ENCODE data around the gene SEC14L3. TPM values are rescaled to one million over a fixed set of nuclear protein-coding genes. Genes with fewer than 3 reads are reported as not detected.

The SEC14L3 gene
- total RNA-seq, 1 experiment from 2014 or later: not detected

- Mint-ChIP-seq H3K9me3 (no peaks in the 10 kb centered on the region; a peak in 1 of 5 replicates), H3K36me3 (ENCODE audit: insufficient read depth in 1 of 3, low read depth in 3 of 3) (peaks cover 0 to 3% (median 0%) of the 10 kb centered on the region in 3 experiments; a peak in 1 of 7 replicates), H3K4me3 (no peak overlapping the region), H3K27ac (no peak overlapping the region), H3K27me3 (ENCODE audit: low read depth) (peaks cover 3% of the 10 kb centered on the region), H3K4me1 (peaks cover 11 to 17% of the 10 kb centered on the region in 2 experiments)
- Histone ChIP-seq H3K9me3 (ENCODE audit: control insufficient read depth, low read depth, low read length) (no peaks in the 10 kb centered on the region), H3K56ac (ENCODE audit: insufficient read length, low read depth, low read length) (no peak overlapping the region), H3K4me2 (ENCODE audit: insufficient read depth, insufficient read length, low read length) (no peak overlapping the region), H2BK20ac (ENCODE audit: low read depth, low read length, poor library complexity, severe bottlenecking) (no peak overlapping the region), H3K23me2 (ENCODE audit: insufficient read length, low read depth, low read length, poor library complexity, severe bottlenecking) (no peaks in the 10 kb centered on the region), H4K20me1 (ENCODE audit: control insufficient read depth, insufficient read depth, insufficient read length) (no peaks in the 10 kb centered on the region), H4K8ac (replicated peaks; ENCODE audit: insufficient read length, low read depth, low read length) (no peak overlapping the region), H3K23ac (ENCODE audit: insufficient read length, low read depth, low read length) (no peak overlapping the region), H3K27me3 (ENCODE audit: insufficient read depth, low read length) (no peaks in the 10 kb centered on the region), H2AFZ (ENCODE audit: low read length) (no peak overlapping the region), H3K4me1 (ENCODE audit: insufficient read depth, low read length) (no peaks in the 10 kb centered on the region), H3K27ac (ENCODE audit: insufficient read length, low read depth, low read length) (no peak overlapping the region), H3K79me2 (ENCODE audit: insufficient read depth, low read length) (no peaks in the 10 kb centered on the region), H3K18ac (ENCODE audit: insufficient read length, low read depth, low read length) (no peak overlapping the region), H2AK5ac (ENCODE audit: insufficient read length, low read length) (no peak overlapping the region), H4K91ac (ENCODE audit: insufficient read length, low read depth, low read length) (no peak overlapping the region), H3K9ac (ENCODE audit: extremely low read depth, insufficient read length, low read length) (no peak overlapping the region), H3T11ph (ENCODE audit: low read length) (no peak overlapping the region), H2BK5ac (ENCODE audit: insufficient read length, low read length) (no peak overlapping the region), H2BK12ac (ENCODE audit: insufficient read length, low read depth, low read length) (no peak overlapping the region), H4K5ac (ENCODE audit: insufficient read length, low read depth, low read length) (no peak overlapping the region), H3K79me1 (ENCODE audit: insufficient read depth, low read depth, low read length, poor library complexity, severe bottlenecking) (no peaks in the 10 kb centered on the region), H3K4ac (ENCODE audit: low read depth, low read length) (no peak overlapping the region), H3K14ac (ENCODE audit: insufficient read depth, low read length) (no peak overlapping the region), H2BK120ac (ENCODE audit: low read depth, low read length, poor library complexity, severe bottlenecking) (no peak overlapping the region), H2BK15ac (ENCODE audit: low read depth, low read length) (no peak overlapping the region)
- no peak for DNase-seq
- WGBS (ENCODE audit: extremely low coverage, insufficient read length, low lambda C conversion rate): no CpG with 5 or more reads among the region's 1 CpG
- TF ChIP-seq, protein P1, sequence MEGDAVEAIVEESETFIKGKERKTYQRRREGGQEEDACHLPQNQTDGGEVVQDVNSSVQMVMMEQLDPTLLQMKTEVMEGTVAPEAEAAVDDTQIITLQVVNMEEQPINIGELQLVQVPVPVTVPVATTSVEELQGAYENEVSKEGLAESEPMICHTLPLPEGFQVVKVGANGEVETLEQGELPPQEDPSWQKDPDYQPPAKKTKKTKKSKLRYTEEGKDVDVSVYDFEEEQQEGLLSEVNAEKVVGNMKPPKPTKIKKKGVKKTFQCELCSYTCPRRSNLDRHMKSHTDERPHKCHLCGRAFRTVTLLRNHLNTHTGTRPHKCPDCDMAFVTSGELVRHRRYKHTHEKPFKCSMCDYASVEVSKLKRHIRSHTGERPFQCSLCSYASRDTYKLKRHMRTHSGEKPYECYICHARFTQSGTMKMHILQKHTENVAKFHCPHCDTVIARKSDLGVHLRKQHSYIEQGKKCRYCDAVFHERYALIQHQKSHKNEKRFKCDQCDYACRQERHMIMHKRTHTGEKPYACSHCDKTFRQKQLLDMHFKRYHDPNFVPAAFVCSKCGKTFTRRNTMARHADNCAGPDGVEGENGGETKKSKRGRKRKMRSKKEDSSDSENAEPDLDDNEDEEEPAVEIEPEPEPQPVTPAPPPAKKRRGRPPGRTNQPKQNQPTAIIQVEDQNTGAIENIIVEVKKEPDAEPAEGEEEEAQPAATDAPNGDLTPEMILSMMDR (conservative IDR thresholded peaks at IDR 0.05): no peak
Measured at GRCh38 chr22:30434843-30435242, 37.0 kb downstream of the SEC14L3 start.

All from H9 (cell line).